HG03520 (cell line): ENCODE results near the gene IER5.

Source experiments
- ATAC-seq: cut with Tn5 transposase; IDR thresholded peaks from one replicate; pipeline ENCODE4 v1.9.1; 2021; ENCODE audit warnings: mild to moderate bottlenecking, moderate library complexity; ENCODE audit not compliant: unreplicated experiment

Gene IER5

DNA sequence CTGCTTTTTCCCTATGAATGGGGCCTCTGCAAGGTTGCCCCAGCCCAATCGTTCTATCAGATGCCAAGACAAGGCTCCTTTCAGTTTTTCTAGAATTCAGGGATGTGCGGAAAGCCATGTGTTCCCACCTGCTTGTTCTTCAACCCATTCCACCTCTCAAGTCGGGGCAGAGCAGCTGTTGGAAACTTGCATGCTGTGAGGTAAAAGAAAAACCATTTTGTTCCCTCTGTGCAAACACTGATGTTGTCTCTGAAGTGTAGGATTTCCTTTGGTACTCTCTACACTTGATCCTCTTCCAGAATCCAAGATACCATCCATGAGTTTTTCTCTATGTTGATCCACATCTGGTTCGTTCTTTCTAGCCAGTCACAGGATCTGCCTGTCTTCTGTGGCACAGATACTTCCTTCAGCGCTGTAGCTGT, 7.3 kb downstream of the IER5 start:
- no peak for ATAC-seq

DNA sequence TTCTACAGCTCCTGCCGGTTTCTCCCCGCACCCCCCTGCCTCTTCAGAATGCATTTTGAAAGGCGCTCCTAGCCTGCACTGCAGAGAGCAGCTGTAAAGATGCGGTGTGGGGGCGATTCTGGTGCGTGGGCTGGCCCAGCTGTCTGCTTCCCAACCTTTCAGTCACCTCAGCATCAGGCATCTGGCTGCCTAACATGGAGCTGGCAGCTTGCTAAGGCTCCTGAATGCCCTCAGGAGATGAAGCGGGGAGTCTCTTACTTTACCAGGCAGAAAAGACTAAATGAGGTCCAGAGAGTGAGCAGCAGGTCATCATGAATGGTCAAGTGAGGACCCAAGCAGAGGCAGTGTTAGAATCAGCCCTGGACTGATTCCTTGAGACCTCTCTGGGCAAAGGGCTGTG, 8.7 kb downstream of the IER5 start:
- no peak for ATAC-seq

DNA sequence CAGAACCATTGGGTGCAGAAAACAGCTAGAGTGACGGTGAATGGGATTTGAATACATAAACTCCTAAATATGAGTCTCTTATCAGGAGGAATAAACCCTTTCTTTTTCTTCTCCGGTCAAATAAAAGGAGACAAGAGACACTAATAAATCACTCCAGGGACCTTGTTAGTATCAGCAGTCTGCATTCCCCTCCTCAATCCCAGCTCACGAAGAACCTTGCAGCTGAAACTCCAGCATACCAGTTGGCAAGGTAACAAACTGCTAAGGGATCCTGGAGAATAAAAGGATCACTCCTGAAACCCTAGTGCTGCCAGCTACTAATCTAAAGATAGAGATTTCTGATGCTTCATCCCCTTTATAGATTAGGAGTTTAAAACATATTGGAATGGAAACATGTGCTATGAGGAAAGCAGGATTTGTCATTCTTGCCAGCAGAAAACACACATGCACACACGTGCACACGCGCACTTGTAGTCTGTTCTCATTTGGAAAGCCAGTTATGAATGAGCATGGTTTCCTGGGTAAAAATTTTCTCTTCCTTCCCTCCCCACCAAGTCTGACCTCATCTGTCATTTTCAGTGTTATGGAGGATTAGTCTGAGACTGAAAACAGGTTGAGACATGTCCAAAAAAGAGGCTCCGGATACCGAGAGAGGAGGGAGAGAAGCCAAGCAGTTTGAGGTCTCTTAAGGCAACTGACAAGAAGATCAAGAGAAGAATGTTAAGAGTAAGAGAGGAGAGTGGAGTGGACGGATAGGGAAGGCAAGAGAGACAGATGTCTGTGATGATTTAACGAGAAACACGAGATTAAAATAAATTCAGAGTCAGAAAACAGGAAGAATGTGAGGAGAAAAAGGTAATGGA, 10.9 kb downstream of the IER5 start:
- ATAC-seq: peak; percentile 62

DNA sequence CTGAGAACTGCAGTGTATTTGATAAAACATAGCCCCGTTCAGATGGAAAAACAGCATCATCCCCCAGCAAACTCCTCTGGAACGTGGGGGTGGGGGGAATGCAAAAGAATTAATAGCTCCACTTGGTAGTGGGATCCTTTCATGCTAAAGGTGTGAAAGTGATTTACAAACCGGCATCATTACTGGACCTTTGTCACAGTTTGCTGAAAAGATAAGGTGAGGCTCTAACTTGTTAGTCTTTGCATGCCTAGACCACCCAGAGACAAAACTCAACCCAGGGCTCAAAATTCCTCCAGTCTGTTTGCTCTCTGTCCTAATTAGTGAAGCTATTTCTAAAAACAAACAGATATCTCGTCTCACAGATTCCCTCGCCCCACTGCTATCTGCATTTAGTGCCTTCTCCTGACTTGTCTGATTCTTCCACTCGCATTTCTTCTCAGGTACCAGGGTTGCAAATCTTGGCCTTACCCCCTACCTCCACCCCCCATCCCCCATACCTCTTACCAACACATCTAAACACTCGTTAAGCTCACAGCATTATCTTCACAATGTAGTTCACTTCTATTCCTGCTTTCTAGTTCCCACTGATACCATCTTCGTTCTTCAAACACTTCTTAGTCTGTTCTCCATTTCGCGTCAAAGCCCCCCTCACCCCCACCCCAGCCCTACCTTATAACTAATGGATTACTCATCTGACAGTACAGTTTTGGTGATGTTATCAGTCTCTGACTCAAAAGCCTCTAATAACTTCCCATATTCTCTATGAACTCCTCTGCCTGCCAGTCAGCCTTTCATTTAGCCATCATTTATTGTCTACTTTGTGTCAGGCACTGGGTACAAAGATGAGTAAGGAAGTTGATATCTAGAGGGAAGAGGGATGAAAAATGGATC, 11.8 kb downstream of the IER5 start:
- no peak for ATAC-seq

DNA sequence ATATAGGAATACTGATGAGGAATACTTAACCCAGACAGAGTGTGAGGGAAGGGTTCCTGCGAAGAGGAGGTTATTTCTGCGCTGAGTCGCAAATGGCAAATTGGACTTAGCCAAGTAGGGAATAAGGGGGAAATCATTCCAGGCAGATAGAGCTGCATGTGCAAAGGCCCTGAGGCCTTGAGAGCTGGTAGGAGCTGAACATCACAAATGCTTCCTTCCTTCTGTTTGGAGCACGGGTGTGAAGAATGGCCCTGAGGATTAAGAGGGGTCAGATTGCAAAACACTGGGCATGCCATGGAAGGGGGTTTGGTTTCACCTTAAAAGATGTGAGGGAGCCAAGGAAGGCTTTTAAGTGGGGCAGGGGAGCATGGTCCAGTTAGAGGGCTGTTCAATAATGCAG, 12.4 kb downstream of the IER5 start:
- no peak for ATAC-seq

DNA sequence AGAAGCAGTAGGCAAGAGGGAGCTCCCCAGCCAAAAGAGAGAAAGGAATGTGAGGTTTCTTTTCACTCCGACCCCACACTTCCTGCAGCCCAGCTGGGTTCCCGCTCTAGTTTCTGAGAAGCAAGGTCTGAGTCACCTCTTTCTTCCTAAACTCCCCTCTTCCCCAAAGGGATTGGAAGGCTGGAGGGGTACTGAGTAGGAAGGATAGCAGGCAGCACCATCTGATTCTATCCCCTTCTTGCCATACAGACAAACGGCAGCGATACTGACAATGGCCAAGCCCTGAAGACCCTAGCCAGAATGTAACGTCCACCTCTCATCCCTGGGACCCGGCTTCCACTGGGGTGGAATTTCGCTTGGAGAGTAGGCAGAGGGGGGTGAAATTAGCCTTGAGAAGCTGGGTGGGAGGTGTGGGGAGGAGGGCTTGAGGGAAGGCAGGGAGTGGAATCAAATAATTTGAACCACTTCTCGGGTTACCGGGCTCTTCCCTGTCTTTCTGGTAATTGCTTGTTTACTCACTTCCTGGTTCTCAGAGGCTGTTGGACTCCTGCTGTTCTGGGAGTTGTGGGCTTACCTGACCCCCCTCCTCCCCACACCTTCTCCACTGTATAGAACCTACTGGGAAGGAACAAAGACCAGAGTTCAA, 13.2 kb downstream of the IER5 start:
- no peak for ATAC-seq

DNA sequence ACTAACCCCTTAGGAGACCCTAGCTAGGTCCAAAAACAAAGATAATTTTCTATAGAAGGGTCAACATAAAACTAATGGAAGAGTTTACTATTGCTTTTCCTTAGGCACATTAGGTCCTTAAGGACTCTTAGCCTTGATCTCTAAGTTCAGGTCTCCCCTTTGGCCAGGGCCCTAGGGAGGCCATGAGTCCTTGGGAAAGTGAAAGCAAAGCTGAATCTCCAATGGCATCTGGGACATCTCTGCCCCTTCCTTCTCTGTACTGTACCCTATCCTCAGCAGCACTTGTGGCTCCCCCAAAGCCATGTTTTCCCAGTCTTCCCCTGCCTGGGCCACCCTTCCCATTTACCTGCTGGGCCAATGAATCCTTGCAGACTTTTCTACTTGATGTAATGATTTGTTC, 14.3 kb downstream of the IER5 start:
- ATAC-seq: no peak

DNA sequence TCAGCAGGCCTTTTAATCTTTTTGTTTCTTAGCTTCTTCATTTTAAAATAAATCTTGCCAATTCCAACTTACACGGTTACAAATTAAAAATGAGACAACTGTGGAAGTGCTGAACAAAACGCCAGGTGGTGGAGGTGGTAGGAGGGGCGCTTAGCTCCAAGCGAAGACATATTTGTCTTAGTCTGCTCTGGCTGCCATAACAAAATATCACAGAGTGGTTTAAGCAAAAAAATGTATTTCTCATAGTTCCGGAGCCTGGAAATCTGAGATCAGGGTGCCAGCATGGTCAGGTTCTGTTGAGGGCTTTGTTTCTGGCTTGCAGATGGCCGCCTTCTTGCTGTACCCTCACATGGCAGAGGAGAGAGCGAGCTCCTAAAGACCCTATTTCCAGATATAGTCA, 14.9 kb downstream of the IER5 start:
- no peak for ATAC-seq

DNA sequence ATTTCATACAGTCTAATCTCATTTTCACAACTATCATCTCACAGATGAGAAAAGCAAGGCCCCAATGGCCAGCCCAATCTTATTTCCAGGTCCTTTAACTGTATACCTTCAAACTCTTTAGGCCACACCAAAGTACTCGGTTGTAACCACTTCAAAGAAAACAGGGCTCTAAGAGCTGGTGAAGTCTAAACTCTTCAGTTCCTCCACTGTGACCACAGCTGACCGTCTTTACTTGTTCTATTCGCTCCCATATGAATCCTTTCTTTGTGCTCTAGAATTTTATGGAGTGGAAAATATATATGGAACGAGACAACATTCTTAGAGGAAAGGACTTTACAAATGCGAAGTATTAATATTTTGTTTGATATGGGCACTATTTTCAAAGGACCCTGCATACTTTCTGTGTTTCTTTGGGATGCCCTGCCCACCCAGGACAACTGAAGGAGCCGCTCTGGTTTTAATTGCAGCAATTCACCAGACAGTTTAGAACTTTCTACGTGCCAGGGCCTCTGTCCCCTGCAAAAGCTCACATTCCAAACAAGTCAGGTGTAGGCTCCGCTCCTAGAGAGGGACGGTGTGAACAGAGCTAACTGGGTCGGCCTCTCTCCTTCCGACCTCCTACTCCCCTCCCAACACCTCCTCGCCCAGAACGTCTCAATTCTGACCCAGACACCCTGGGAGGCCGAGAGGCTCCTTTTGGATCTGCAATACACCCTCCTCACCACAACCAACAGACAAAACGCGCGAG, 15.7 kb downstream of the IER5 start:
- ATAC-seq: peak; percentile 29

DNA sequence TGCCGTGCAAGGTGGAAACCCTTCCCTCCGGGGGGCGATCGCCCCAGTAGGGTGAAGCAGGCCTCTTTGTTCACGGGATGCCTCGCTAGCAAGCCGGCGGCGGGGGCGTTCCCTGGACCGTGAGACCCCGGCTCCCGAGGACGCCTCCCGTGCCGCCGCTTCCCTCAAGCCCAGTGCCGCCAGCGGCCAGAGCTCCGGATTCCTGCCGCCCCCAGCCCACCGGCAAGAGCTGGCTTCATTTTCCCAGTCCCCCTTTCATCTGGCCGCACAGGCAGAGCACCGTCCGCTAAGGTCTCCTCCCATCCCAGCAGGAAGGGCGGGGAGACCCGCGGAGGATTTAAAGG, 16.3 kb downstream of the IER5 start:
- ATAC-seq: no peak

DNA sequence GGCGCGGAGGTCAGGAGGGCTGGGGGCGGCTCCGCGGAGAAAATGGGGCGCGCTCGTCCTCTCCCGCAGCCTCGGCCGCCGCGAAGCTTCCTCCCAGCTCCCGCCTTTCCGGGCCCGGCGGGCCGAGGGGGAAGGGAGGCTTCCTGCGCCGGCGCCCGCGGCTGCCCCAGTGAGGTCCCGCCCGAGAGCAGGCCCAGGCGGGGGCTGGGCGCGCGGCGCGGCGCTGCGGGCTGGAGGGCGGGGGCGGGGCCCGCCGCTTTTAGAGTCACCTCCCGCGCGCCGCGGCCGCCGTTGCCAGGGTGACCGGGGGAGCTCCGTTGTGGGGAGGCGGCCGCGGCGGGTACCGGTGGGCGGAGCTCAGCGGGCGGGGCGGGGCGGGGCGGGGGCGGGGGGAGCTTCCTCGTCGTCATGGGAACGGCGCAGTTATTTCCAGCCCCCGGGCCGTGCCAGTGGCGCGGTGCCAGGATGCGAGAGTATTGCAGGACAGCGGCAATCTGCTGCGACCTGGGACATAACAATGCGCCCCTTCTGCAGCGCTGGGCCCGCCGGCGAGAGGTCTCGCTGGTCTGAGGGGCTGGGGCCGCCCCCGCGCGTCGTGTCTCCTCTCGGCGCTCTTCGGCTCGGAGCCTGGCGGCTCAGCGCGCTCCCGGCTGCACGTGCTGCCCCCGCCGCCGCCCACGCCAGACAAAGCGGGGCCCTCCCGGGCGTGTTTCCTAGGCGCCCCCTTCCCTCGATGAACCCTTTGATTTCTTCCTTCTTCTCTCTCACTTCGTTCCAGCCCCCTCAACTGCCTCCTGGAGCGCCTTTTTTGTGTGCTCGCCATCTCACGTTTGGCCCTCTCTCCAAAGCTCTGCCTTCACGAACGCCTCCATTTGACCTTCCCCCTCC, 16.9 kb downstream of the IER5 start:
- ATAC-seq: peak; percentile 79

DNA sequence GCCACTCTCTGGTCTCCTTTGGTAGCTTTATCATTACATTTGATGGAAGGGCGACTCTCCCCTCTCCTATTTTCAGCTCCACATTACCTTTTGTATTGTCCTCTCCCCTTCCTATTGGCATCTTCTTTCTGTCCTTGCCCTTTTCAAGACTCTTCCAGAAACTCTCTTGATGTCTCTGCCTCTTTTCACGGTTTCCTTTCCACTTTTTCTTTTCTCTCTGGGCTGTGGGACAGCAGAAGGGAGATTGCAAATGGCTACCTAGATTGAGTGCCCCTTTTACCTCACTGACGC, 17.5 kb downstream of the IER5 start:
- ATAC-seq: no peak

DNA sequence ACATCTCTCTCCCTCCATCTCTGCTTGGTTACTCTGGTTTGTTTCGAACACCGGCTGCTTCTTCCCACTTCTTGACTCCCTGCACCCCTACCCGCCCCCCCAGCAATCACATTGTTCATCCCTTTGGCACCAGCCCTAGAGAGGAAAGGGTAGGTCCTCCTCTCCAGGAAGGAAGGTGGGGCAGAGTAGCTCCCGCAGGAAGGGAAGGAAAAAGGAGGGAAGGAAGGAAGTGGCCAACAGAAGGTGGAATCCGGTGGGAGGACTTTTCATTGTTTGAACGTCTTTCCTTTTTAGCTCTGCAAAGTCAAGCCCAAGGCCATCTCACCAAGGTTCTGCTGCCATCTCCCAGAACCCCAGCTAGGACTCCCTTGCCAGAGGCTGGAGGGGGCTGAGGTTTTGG, 18.0 kb downstream of the IER5 start:
- no peak for ATAC-seq

DNA sequence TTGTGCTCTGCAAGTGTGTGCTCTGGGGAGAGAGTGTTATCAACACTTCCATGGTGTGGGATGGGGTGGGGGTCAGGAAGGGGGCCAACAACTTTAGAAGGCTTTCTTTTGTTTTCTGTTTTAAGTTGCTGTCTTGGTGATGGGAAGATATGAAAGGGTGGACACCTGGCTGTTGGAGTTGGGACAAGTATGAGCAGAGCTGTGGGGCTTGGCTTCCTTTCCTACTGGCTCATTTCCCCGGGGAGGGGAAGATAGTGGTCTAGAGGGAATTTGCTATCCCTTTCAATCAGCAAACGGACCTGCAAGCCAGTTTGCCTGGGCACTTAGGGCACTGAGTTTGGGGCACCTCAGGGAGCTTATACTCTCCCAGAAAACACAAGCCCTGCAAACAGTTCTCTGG, 19.2 kb downstream of the IER5 start:
- ATAC-seq: no peak

DNA sequence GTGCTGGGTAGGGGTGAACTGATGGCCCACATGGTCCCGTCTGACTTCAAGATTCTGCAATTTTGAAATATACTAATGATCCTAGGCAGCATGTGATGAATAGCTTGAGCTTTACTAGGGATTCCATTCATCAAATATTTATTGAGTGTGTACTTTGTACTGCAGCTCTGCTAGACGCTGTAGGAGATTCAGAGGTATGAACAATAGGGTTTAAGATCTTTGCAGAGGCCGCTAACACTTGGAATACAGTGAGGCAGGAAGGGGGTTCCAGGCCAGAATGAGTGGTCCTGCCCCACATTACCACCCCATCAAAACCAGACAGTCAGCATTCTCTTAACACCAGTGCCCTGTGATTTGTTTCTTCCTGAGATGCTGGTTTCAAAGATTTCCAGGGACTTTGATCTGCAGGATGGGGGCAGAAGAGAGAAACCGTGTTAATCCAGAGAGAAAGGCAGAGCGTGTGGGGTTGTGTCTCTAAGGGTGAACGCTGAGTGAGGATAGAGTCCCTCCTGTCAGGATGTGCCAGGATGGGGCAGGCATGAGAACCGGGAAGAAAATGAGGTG, 19.9 kb downstream of the IER5 start:
- no peak for ATAC-seq

DNA sequence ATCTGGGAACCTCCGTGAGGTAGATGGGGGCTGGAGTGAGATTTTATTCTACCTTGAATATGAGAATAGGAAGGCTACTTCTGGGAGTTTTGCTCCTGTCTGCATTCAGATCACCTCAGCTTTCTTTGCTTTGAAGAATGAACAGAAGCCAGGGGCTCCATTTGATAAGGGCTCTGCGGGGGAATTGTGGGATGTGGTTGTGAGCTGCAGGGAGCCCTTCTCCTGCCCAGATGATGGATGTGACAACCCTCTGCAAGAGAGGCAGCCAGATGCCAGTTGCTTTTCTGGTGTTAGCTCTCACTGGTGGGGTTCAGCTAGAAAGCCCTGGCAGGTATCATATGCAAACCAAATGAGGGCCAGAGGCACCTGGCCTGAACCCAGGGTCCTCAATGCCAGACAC, 21.5 kb downstream of the IER5 start:
- ATAC-seq: no peak

DNA sequence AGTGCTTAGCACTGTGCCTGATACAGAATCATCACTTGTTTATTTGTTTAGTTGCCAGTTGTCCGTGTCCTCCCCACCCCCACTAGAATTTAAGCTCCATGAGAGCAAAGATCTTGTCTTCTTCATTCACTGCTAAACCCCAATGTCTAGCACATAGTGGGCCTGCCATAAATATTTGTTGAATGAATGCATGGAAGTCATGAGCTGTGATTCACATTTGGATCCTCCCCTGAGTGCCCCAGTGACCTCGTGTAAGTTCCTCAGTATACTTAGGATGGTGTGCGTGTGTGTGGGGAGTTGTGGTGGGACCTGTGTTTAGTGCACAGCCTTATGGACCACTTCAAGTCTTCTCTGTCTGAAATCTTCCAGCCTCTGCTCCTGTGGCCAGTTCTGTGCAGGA, 23.1 kb downstream of the IER5 start:
- no peak for ATAC-seq

DNA sequence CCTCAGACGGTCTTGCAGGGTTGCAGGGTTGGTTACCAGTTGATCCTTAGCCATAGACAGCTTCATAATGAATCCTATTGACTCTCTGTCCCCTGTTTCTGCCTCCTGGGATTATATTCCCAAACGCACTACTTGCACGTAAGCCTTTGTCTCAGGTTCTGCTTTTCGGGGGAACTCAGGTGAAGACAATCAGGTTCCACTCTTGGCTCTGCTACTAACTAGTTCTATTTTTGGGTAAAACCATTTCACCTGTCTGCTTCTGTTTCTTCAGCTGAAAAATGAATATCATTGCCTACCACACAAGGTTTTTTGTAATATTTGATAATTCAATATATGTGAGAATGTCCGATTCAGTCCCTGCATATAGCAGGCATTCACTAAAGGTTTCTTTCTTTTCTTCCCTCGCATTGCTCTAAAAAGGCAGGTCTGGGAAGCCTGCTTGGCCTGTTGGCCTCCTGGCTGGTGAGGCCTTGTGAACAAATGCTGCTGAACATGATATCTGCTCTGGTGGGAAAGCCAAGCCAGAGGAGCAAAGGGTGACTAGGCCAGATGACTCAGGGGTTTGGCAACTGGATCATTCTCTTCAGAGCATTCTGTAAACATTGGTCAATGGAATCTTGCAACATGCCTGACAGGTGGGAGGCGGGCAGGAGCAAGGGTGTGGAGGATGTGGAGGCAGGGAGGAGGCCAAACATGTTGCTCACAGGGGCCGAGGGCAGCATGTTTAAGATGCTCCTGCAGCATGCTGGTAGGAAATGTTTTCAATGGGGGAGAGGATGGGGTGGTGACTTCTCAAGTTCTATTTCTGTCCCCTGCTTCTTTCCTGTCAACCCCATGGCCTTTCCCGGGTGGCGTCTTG, 23.8 kb downstream of the IER5 start:
- ATAC-seq: no peak

DNA sequence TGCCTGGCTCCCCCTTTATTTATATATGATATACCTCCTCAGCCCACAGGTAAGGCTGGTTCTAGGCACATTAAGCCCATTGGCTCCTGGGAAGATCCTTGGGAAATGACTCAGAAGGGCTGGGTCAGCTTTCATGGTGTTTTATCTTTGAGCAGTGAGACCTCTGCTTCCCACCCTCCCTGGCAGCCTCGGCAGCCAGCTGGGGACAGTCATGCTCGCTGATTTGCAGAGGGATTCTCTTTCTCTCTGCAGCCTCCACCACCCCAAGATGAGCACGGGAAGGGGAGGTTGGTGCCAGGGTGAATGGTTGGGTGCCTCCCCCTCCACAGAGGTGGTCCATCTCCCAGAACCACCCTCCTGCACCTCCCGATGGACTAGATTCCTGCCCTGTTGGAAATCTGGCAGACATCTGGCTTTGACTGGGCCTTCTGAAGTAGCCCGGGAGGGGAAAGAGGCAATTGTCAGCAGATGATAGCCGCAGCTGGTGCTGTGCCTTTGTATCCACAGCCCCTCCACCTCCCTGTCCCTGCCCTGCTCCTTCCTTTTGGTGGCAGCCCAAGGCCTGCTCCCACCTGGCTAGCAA, 24.6 kb downstream of the IER5 start:
- no peak for ATAC-seq
